Ovary (tissue), 9 donors: Measurements from ENCODE around the gene LRRC71. TPM values are rescaled to one million over a fixed set of nuclear protein-coding genes. Genes with fewer than 3 reads are reported as not detected.

ENCODE experiments used
- DNase-seq, 5 donors: peaks; one replicate each; pipeline ENCODE4 v3.0.0-alpha.2; 2019 to 2020
- H3K27ac ChIP-seq, 2 donors: fragments of 200-600 bp; one replicate each; pipeline versions ENCODE4 v1.5.1 to v1.8.0; 2019 to 2022
- H3K27me3 ChIP-seq: fragments of 200-600 bp; one replicate; pipeline ENCODE4 v1.8.0; 2022
- H3K36me3 ChIP-seq: fragments of 200-600 bp; sonication (generic); one replicate; pipeline ENCODE4 v1.5.1; 2019
- H3K4me1 ChIP-seq: one replicate; pipeline ENCODE4 v1.8.1; 2013; ENCODE audit warnings: mild to moderate bottlenecking, moderate library complexity; ENCODE audit not compliant: insufficient read depth
- H3K4me3 ChIP-seq: fragments of 200-600 bp; sonication (generic); one replicate; pipeline ENCODE4 v1.5.1; 2017
- H3K9me3 ChIP-seq, 2 donors: fragments of 200-600 bp in 1 of 2; sonication (generic) in 1 of 2; one replicate each; pipeline versions ENCODE4 v1.5.1 to v1.8.1; 2013 to 2019; ENCODE audit warnings: mild to moderate bottlenecking in 1 of 2, moderate library complexity in 1 of 2
- EP300 ChIP-seq: sonication (generic); formaldehyde crosslinking; IDR thresholded peaks from one replicate; pipeline ENCODE4 v1.6.1; 2017; ENCODE audit warnings: antibody characterized with exemption
- POLR2A ChIP-seq: fragments of 450-650 bp; IDR thresholded peaks from one replicate; pipeline ENCODE4 v1.6.1; 2017; ENCODE audit warnings: antibody characterized with exemption, mild to moderate bottlenecking, moderate library complexity
- WGBS, 3 donors: extraction: QIAGEN DNeasy Blood & Tissue Kit in 1 of 3; methylation state at CpG; one replicate each; pipeline versions ENCODE4 v1.1.5 to v1.1.7; 2013 to 2017; 5-methylcytosine and 5-hydroxymethylcytosine counted together
- intact Hi-C, 4 donors: fragments of 100-400 bp; cut with DNase I; formaldehyde crosslinking; loops; one replicate each; pipeline versions ENCODE4 v1.11.0 to v1.15.1; 2022 to 2023
- polyA plus RNA-seq, 2 donors: library from polyadenylated mRNA; stranded (reverse); fragments of 200-250 nt in 1 of 2; fragments of 350-450 nt in 1 of 2; fragmentation: Illumina TruSeq in 1 of 2; extraction: RNeasy Lipid Tissue Mini Kit (QIAGEN cat#74804) in 1 of 2; gene quantifications; one replicate each; pipeline ENCODE4 v1.2.3, GENCODE V29; 2013 to 2014
- total RNA-seq, 7 donors: library from RNA; depleted of rRNA in 2 of 7; stranded (reverse); fragments of >200 nt in 2 of 7; fragmentation: NEBNext Ultra II Directional in 3 of 7; extraction: Animal tissue kit (Norgen Biotek cat#: 25700) in 3 of 7; gene quantifications; one replicate each; pipeline versions ENCODE4 v1.1.0 to v1.2.4, GENCODE V29; 2016 to 2023
- TF ChIP-seq, protein P1 (sequence below), 3 donors: fragments of 450-650 bp in 2 of 3; fragments of 200-600 bp in 1 of 3; IDR thresholded peaks; one replicate each; pipeline versions ENCODE4 v1.5.1 to v1.8.0; 2016 to 2022; ENCODE audit warnings: antibody characterized with exemption in 3 of 3, mild to moderate bottlenecking in 1 of 3
- donor health status: DM: no; HTN: no; CAD: no; lungs with moderate emphysema.
- donor health status: DM: no; HTN: no; CAD: no.
- donor health status: Bipolar disorder and iron deficiency.
- donor health status: DM: yes; HTN: yes; CAD: no.
- donor health status: DM: no; HTN: no; CAD: no.
- donor health status: DM: yes; HTN: yes; CAD: no.

The LRRC71 gene
- total and polyA plus RNA-seq, 9 donors, result 0.07 to 11.1 (median 0.80) TPM; not detected in 3

DNA sequence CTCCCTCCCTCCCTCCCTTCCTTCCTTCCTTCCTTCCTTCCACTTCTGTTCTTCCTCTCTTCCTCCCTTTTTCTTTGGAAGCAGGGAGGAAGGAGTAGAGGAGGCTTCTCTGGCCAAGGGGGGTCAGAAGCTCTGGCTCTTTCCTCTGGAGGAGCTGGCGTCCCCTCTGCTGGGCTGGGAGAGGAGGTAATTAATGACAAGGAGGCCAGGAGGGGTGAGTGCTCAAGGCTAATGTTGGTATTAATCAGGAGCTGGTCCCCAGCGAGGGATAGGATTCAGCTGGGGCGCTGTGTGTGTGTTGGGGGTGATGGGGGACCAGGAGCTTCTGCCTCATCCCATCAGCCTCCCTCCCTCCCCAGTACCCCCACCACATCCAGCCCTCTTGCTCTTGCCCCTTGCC lies 33.1 kb upstream of the LRRC71 start:
- H3K27me3 ChIP-seq, result no peaks in the 10 kb centered on the region
- 9 to 26% (median 22%) methylated on average over 3 of the region's 3 CpGs for WGBS, 3 donors

DNA sequence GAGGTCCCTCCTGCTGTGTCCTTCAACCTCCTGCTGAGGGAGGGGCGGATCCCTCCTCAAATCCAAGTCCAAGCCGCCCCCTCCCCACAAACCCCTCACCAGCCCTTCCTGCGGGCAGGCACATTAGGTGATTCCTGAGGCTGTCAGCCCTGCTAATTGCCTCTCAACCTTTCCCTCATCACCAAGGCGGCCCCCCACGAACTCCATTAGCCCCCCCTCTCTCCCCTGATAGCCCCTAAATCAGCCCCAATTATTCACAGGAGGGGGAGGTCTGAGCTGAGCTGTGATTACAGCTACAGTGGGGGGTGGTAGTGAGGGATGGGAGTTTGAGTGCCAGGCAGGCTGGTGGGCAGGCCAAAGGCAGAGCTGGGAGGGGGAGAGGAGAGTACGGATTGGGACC lies 32.7 kb upstream of the LRRC71 start:
- no peak overlapping the region for H3K4me3 ChIP-seq
- no peak for TF ChIP-seq EP300
- TF ChIP-seq, protein P1, sequence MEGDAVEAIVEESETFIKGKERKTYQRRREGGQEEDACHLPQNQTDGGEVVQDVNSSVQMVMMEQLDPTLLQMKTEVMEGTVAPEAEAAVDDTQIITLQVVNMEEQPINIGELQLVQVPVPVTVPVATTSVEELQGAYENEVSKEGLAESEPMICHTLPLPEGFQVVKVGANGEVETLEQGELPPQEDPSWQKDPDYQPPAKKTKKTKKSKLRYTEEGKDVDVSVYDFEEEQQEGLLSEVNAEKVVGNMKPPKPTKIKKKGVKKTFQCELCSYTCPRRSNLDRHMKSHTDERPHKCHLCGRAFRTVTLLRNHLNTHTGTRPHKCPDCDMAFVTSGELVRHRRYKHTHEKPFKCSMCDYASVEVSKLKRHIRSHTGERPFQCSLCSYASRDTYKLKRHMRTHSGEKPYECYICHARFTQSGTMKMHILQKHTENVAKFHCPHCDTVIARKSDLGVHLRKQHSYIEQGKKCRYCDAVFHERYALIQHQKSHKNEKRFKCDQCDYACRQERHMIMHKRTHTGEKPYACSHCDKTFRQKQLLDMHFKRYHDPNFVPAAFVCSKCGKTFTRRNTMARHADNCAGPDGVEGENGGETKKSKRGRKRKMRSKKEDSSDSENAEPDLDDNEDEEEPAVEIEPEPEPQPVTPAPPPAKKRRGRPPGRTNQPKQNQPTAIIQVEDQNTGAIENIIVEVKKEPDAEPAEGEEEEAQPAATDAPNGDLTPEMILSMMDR (IDR thresholded peaks at IDR 0.05), result no peak
- no peak for TF ChIP-seq POLR2A
- H3K27me3 ChIP-seq, result no peaks in the 10 kb centered on the region
- H3K4me1 ChIP-seq, result peaks cover 2% of the 10 kb centered on the region
- WGBS, 3 donors, result 50 to 63% (median 57%) methylated on average over 6 of the region's 6 CpGs
- intact Hi-C loops, result loop anchor here in 2 of 4 donors (10.0 kb wide), 2 partner anchors 113 to 183 kb away; partner anchors contain the start of gene CRABP2 (in 1 of the 2)
- no peak overlapping the region for H3K27ac ChIP-seq
- DNase-seq, result no peak
- no peaks in the 10 kb centered on the region for H3K9me3 ChIP-seq
- no peaks in the 10 kb centered on the region for H3K36me3 ChIP-seq

More for the DNA sequence above, 33.1 kb upstream of the LRRC71 start:
- Histone ChIP-seq H3K4me3 (no peak overlapping the region), H3K9me3 (no peaks in the 10 kb centered on the region), H3K36me3 (no peaks in the 10 kb centered on the region), H3K27ac (no peak overlapping the region), H3K4me1 (no peaks in the 10 kb centered on the region)
- DNase-seq, result no peak
- intact Hi-C loops, result loop anchor here in 2 of 4 donors (10.0 kb wide), 2 partner anchors 113 to 183 kb away; partner anchors contain the start of gene CRABP2 (in 1 of the 2)
- TF ChIP-seq EP300 (no peak), POLR2A (no peak)
- TF ChIP-seq, protein P1 (IDR thresholded peaks at IDR 0.05), result no peak

DNA sequence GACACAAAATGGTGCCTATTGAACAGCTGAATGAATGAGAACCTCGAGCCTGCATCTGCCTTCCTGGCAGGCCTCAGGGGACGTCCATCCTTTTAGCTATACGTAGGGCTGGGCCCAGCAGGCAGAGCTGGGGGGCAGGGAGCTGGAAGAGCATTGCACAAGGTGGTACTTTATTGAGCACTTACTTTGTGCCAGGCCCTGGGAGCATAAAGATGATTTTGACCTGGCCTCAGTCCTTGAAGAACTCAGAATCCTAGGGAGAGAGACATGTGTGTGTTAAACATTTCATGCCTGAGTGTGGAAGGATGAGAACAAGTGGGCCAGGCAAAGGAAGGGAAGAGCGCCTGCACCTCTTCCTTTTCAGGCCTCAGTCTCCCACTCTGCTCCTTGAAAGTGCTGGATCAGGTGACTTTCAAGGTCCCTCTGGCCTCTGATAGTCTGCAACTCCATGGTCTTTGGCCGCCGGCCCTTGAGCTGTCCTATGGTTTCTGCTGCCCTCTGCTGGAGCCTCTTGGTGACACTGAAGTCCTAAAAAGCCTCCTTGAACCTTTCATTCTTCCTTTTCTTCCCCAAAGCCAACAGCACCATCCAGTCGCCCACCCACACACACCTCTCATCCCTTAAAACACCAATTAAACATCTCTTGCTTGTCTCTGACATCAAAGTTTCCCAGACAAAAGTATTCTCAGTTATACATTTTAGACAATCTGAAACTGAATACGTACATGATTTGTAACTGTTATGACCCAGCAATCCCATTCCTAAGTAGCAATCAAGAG lies 30.4 kb upstream of the LRRC71 start:
- Histone ChIP-seq H3K4me1 (peaks cover 11% of the 10 kb centered on the region), H3K9me3 (no peaks in the 10 kb centered on the region), H3K27ac (no peak overlapping the region), H3K27me3 (no peaks in the 10 kb centered on the region), H3K4me3 (no peak overlapping the region), H3K36me3 (no peaks in the 10 kb centered on the region)
- intact Hi-C loops, result loop anchor here in 2 of 4 donors (10.0 kb wide), 2 partner anchors 115 to 185 kb away; partner anchors contain the start of gene CRABP2 (in 1 of the 2)
- WGBS, 3 donors, result 44 to 47% (median 46%) methylated on average over 8 of the region's 8 CpGs
- DNase-seq, result peak; percentile 75 to 86 (median 82)
- TF ChIP-seq POLR2A, result no peak
- TF ChIP-seq, protein P1 (IDR thresholded peaks at IDR 0.05), result peak; percentile 48 to 65 (median 49)

DNA sequence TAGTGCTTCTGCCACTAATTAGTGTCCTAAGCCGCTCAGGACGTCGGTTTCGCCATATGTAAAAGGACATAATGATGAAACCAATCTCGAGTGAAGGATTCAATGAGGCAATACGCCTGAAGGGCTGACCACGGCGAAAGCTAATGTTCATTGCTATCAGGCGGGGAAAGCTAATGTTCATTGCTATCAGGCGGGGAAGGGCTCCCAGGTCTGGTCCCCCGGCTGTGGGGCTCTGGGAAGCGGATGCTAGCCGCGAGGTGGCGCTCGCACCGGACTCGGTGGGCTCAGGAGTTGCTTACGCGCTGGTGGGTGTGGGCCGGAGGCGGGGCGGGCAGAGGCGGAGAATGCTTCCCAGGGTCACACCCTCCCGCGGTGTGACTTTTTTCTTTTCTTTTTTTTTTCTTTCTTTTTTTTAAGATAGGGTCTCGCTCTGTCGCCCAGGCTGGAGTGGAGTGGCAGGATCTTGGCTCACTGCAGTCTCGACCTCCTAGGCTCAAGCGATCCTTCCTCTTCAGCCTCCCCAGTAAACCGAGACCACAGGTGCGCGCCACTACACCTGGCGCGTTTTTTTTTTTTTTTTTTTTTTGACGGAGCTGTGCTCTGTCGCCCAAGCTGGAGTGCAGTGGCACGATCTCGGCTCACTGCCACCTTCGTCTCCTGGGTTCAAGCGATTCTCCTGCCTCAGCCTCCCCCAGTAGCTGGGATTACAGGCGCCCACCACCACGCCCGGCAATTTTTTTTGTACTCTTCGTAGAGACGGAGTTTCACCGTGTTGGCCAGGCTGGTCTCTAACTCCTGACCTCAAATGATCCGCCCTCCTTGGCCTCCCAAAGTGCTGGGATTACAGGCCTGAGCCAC lies 28.0 kb upstream of the LRRC71 start:
- 7 to 10% (median 8%) methylated on average over 48 of the region's 48 CpGs for WGBS, 3 donors
- TF ChIP-seq, protein P1 (IDR thresholded peaks at IDR 0.05), result peak; percentile 74 to 94 (median 82)
- TF ChIP-seq EP300, result no peak
- TF ChIP-seq POLR2A, result no peak
- intact Hi-C loops, result no loop called here
- Histone ChIP-seq H3K9me3 (no peaks in the 10 kb centered on the region), H3K27me3 (no peaks in the 10 kb centered on the region), H3K4me1 (peaks cover 14% of the 10 kb centered on the region), H3K4me3 (peak overlapping the region; percentile 39), H3K27ac (peak overlapping the region in 1 of 2 donors; percentile 94), H3K36me3 (no peaks in the 10 kb centered on the region)
- DNase-seq, result peak; percentile 92 to 97 (median 94)
